ENCODE measurements around the gene DAPK1. TPM values are rescaled to one million over a fixed set of nuclear protein-coding genes. Genes with fewer than 3 reads are reported as not detected.
"Not testable (repeated sequence)": the region's sequence is repeated elsewhere in the genome, so short reads cannot be mapped to it uniquely, and the experiment has no call there.

The DAPK1 gene
- polyA plus RNA-seq, 10 donors: 15.9 to 26.7 (median 21.2) TPM

DNA sequence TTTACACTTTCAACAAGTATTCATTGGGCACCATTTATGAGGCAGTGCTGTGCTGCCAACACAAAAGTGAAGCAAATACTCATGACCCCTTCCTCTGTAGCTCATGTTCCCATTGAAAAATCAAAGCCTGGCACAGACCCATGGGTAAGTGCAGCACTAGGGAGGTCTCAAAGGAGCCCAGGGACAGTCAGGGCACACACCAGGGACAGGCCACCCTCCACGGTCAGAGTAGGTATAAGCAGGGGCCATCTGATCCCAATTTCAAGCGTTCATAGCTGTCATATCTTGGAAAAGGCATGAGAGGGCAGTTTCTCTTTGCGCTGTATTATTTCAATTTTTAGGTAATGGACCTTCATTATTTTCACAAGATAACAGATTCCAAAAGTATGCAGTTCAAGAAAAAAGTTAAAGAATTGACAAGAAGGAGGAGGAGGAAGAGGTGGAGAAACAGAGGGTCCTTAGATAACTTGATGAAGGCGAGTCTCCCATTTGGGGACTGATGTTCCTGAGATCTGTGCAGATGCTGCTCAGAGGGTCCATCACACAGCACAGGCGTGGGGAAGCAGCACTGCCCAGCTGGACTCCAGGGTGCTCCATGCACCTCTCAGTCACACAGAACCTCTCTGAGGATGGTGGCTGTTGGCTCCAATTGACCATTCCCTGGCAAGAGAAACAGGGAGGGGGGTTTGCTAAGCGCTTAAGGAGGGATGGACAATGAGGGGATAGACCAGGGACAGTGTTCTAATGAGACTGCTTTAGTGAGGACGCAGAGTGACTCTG is 235.8 kb downstream of the DAPK1 start:
- DNase-seq: no peak

DNA sequence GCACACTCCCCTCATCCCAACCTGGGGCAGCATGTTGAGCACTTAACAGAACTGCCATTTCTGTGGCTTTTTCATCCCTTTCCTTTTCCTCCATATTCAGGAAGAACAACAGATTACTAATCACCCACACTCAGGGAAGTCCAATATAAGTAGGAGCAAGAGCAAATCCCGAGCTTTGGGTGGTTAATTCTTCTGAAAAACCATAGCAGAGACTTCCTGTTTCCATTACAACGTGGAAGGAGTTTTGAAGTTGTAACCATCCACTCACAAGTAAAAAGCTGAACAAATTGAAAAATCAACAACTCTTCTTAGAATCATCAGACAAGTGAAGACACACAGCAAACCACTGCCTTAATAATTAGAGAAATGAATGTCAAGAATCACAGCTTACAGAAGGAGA is 236.4 kb downstream of the DAPK1 start:
- no peak for DNase-seq

DNA sequence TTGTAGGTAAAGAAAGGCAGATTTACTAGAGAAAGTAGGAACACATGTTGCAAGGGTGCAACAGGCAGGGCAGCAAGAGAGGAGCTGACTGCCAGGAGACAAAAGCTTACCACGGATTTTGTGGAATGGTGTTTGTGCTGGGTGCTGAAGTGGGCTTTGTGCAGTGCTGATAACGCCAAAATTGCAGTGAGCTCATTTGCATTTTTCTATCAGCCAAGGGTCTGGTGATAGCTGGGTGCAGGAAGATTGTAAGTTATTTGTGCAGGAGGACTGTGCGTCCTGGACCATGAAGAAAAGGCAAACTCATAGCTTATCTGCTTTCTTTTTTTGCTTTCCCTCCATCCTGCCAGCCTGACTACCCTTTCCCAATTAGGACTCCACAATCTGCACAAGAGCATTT is 241.9 kb downstream of the DAPK1 start:
- DNase-seq: no peak

DNA sequence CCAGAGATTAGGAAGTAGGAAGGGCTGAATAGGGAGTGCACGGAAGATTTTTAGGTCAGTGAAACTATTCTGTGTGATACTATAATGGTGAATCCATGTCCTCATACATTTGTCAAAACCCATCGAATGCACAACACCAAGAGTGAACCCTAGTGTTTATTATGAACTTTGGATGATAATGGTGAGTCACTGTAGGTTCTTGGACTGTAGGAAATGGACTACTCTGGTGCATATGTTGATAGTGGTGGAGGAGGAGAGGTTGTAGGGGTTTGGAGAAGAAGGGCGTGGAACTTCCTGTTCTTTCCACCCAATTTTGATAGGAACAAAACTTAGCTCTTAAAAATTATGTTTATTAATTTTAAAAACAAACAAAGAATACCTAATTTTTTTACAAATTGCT is 242.5 kb downstream of the DAPK1 start:
- DNase-seq: no peak

- no peak for DNase-seq
Observed at GRCh38 chr9:87741326-87741725, 243.7 kb downstream of the DAPK1 start.

GRCh38 chr9:87741891-87742290 is 244.2 kb downstream of the DAPK1 start:
- DNase-seq: no peak

GRCh38 chr9:87742813-87743428 is 245.3 kb downstream of the DAPK1 start:
- no peak for DNase-seq

DNA sequence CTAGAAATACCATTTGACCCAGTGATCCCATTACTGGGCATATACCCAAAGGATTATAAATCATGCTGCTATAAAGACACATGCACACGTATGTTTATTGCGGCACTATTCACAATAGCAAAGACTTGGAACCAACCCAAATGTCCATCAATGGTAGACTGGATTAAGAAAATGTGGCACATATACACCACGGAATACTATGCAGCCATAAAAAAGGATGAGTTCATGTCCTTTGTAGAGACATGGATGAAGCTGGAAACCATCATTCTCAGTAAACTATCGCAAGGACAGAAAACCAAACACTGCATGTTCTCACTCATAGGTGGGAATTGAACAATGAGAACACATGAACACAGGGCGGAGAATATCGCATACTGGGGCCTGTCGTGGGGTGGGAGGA is 246.6 kb downstream of the DAPK1 start:
- not testable (repeated sequence) for DNase-seq

- DNase-seq: no peak
Observed at GRCh38 chr9:87746186-87746585, 248.5 kb downstream of the DAPK1 start.

DNA sequence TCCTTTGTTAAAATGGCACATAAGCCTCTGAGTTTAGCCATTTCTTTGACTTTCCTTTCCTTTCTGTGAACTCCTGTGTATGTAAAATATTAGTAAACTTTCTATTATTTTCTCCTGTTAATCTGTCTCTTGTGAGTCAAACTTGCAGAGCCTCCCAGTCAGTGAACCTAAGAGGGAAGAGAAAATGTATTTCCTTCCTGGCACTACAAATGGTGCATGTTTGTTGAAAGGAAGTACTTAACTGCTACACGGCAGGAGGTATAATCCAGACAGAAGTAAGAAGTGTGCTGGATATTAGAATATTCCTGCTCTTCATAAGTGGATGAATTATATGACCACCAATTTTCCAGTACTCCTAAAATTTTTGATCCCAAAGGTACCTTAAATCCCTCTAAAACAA is 251.2 kb downstream of the DAPK1 start:
- DNase-seq: no peak

DNA sequence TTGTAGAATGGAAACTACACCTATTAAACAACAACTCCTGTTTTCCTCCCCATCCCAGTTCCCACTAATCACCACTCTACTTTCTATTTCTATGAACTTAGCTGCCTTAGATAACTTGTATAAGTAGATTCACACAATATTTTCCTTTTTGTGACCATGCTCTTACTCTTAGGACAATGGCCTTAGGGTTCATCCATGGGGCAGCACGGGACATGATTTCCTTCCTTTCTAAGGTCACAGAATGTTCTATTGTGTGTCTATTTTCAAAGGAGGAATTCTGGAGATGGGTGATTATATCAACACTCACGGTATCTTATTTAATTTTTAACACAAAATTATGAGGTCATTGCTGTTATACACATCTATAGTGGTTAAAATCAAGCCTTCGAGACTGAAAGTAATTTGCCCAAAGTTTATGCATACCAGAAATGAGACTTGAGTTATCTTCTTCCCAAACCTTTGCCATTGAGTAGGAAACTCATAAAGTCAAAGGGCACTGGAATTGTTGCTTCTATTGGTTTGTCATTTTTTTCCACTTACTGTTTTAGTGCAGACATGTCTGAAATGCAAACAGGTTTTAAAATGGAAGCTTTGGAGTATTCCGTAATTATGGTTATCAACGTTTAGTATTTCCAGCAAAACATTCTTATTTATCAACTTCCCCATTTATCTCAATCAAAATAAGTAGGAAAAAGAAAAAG is 251.8 kb downstream of the DAPK1 start:
- no peak for DNase-seq

DNA sequence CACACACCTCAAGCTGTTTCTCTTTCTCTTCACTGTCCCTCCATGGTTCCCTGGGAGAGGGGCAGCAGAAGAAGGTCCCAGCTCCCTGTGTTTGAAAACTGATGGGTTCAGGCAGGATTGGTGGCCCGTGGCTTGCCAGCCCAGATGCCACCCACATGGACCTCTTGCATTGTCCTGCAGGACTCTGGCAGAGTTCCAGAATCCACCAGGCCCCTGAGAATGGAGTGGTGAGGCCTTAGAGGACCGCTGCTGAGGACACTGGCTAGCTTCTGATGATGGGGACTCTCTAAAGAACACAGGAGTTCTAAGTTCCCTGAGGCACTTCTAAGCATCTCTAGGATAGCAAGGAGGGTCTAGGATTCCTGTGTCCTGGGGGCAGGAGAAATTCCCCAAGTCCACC is 253.1 kb downstream of the DAPK1 start:
- no peak for DNase-seq

GRCh38 chr9:87751423-87751822 is 253.8 kb downstream of the DAPK1 start:
- DNase-seq: no peak

DNA sequence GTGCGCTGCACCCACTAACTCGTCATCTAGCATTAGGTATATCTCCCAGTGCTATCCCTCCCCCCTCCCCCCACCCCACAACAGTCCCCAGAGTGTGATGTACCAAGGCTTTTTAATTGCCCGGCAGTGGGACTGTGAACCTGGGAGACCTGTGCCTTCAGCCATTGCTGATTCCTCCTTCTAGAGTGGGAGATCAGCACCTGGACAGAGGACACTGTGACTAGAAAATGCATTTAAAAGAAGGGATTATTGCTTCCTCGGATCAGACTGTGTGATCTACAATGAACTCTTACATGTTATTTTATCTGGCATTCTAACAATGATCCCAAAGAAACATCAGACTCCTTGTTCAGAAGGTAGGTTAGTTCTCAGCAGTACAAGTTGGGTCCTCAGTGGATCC is 254.2 kb downstream of the DAPK1 start:
- no peak for DNase-seq

DNA sequence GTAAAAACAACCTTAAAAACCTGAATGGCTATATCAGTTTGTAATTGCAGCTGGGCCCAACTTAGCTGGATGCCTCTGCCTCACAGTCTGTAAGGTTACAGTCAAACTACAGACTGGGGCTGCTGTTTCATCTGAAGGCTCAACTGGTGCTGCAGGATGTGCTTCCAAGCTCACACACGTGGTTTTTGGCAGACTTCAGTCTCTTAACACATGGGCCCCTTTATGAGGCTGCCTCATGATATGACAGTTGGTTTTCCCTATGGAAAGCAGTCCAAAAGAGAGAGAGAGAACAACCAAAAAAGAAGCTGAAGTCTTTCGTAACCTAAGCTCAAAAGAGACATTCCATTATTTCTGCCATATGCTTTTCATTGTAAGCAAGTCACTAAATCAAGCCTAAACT is 255.6 kb downstream of the DAPK1 start:
- no peak for DNase-seq

Other genes starting within 250 kb of the DAPK1 start
- 10 to 100 TPM; 40.7 to 61.5 (median 49.9) TPM for gene CTSL, start 228.3 kb downstream of the DAPK1 start, polyA plus RNA-seq (ENCODE audit: insufficient read length in 10 of 10)